Body of pancreas (tissue), 4 donors: ENCODE measurements around the gene SRSF12. TPM values are rescaled to one million over a fixed set of nuclear protein-coding genes. Genes with fewer than 3 reads are reported as not detected.

Experiments
- ATAC-seq: fragments of 150-250 bp; one replicate; pipeline ENCODE4 v1.9.1; 2016
- DNase-seq, 4 donors: peaks; one replicate each; pipeline ENCODE4 v3.0.0-alpha.2; 2019
- H3K27ac ChIP-seq, 4 donors: fragments of 200-600 bp; sonication (generic); 1 replicate in 3 of 4; 2 replicates in 1 of 4; pipeline versions ENCODE4 v1.5.1 to v1.6.1; 2016 to 2019; ENCODE audit warnings: mild to moderate bottlenecking in 1 of 4, mixed read lengths in 1 of 4, moderate library complexity in 1 of 4
- H3K27me3 ChIP-seq, 2 donors: fragments of 200-600 bp; sonication (generic); one replicate each; pipeline ENCODE4 v1.6.0; 2016; ENCODE audit warnings: mild to moderate bottlenecking in 1 of 2
- H3K36me3 ChIP-seq, 2 donors: fragments of 200-600 bp; sonication (generic); replicated peaks in 1 of 2; 2 replicates each; pipeline ENCODE4 v1.5.1; 2016; ENCODE audit warnings: low read depth in 2 of 2; ENCODE audit not compliant: insufficient read depth in 1 of 2
- H3K4me1 ChIP-seq: fragments of 200-600 bp; sonication (generic); one replicate; pipeline ENCODE4 v1.6.0; 2016
- H3K4me3 ChIP-seq, 2 donors: fragments of 200-600 bp; sonication (generic); 1 replicate in 1 of 2; 2 replicates in 1 of 2; pipeline ENCODE4 v1.5.1; 2016 to 2019
- H3K9me3 ChIP-seq, 3 donors: fragments of 200-600 bp; sonication (generic); 1 replicate in 2 of 3; 2 replicates in 1 of 3; pipeline ENCODE4 v1.5.1; 2016
- POLR2A ChIP-seq, 3 donors: fragments of 450-650 bp; IDR thresholded peaks; one replicate each; pipeline ENCODE4 v1.6.1; 2016; ENCODE audit warnings: antibody characterized with exemption in 3 of 3, mild to moderate bottlenecking in 2 of 3
- WGBS, 2 donors: methylation state at CpG; one replicate each; pipeline ENCODE4 v1.1.5; 2017; 5-methylcytosine and 5-hydroxymethylcytosine counted together
- intact Hi-C: fragments of 100-400 bp; cut with DNase I; formaldehyde crosslinking; loops from one replicate; pipeline ENCODE4 v1.15.1; 2023
- total RNA-seq, 2 donors: library from RNA; depleted of rRNA; stranded (reverse); fragments of >200 nt; gene quantifications; one replicate each; pipeline ENCODE4 v1.1.0, GENCODE V29; 2016
- TF ChIP-seq, protein P1 (sequence below), 7 experiments: fragments of 450-650 bp in 4 of 7; fragments of 200-600 bp in 3 of 7; sonication (generic) in 3 of 7; IDR thresholded peaks; one replicate each; pipeline ENCODE4 v1.5.1; 2016 to 2019; ENCODE audit warnings: antibody characterized with exemption in 7 of 7

SRSF12 gene
- total RNA-seq, result under 1 TPM; 0.52 to 0.99 TPM

GRCh38 chr6:89117211-89118108 is at the start of gene SRSF12:
Gene SRSF12, minus strand, starts transcription at chr6:89118071. Its CDS starts 184 bp downstream, at chr6:89117887.
- intact Hi-C loops, result no loop called here
- peak; percentile 78 for ATAC-seq
- Histone ChIP-seq H3K36me3 (no peaks in the 10 kb centered on the region), H3K4me3 (peak within 1 kb of the TSS; percentile 57 to 67), H3K4me1 (peaks cover 11% of the 10 kb centered on the region), H3K27ac (peak within 1 kb of the TSS in 3 of 4 donors; percentile 53 to 65 (median 57)), H3K9me3 (no peaks in the 10 kb centered on the region), H3K27me3 (no peaks in the 10 kb centered on the region)
- DNase-seq, result peak; percentile 34 to 55 (median 42)
- WGBS, 2 donors, result 0 to 1% methylated on average over 6 to 88 of the region's 106 CpGs
- TF ChIP-seq, protein P1, sequence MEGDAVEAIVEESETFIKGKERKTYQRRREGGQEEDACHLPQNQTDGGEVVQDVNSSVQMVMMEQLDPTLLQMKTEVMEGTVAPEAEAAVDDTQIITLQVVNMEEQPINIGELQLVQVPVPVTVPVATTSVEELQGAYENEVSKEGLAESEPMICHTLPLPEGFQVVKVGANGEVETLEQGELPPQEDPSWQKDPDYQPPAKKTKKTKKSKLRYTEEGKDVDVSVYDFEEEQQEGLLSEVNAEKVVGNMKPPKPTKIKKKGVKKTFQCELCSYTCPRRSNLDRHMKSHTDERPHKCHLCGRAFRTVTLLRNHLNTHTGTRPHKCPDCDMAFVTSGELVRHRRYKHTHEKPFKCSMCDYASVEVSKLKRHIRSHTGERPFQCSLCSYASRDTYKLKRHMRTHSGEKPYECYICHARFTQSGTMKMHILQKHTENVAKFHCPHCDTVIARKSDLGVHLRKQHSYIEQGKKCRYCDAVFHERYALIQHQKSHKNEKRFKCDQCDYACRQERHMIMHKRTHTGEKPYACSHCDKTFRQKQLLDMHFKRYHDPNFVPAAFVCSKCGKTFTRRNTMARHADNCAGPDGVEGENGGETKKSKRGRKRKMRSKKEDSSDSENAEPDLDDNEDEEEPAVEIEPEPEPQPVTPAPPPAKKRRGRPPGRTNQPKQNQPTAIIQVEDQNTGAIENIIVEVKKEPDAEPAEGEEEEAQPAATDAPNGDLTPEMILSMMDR (IDR thresholded peaks at IDR 0.05), result peak in 2 of 7 experiments; percentile 6 to 14
- TF ChIP-seq POLR2A (IDR thresholded peaks at IDR 0.05), result peak in 2 of 3 donors; percentile 20 to 22

DNA sequence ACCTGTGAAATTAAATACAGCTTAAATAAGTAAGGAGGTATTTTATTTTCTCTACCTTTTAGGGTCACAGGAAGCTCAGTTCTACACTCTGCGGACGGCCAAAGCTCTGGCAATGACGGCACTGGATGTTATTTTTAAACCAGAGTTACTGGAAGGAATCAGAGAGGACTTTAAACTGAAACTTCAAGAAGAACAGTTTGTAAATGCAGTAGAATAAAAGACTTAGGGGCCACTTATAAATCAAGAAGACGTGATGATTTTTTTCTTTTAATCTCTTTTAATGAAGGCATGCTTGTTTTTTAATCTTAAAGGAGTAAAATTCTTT is 44.1 kb upstream of the SRSF12 start:
- Histone ChIP-seq H3K27me3 (no peaks in the 10 kb centered on the region), H3K9me3 (no peaks in the 10 kb centered on the region), H3K4me1 (no peaks in the 10 kb centered on the region), H3K27ac (no peak overlapping the region), H3K36me3 (peaks cover 0 to 13% of the 10 kb centered on the region in 2 donors), H3K4me3 (no peak overlapping the region)
- TF ChIP-seq, protein P1 (IDR thresholded peaks at IDR 0.05), result no peak
- no peak for TF ChIP-seq POLR2A (IDR thresholded peaks at IDR 0.05)
- WGBS, 2 donors, result 85 to 90% methylated on average over 4 of the region's 4 CpGs
- intact Hi-C loops, result no loop called here
- no peak for DNase-seq
- ATAC-seq, result peak; percentile 30

GRCh38 chr6:89161326-89162046 is 43.6 kb upstream of the SRSF12 start:
- TF ChIP-seq, protein P1 (IDR thresholded peaks at IDR 0.05), result no peak
- no peak for TF ChIP-seq POLR2A (IDR thresholded peaks at IDR 0.05)
- H3K27ac ChIP-seq, result no peak overlapping the region
- DNase-seq, result no peak
- no peak overlapping the region for H3K4me3 ChIP-seq
- no peaks in the 10 kb centered on the region for H3K27me3 ChIP-seq
- peaks cover 0 to 13% of the 10 kb centered on the region in 2 donors for H3K36me3 ChIP-seq
- no peak for ATAC-seq
- intact Hi-C loops, result no loop called here
- WGBS, 2 donors, result 75 to 78% methylated on average over 7 of the region's 7 CpGs
- H3K4me1 ChIP-seq, result no peaks in the 10 kb centered on the region
- no peaks in the 10 kb centered on the region for H3K9me3 ChIP-seq

DNA sequence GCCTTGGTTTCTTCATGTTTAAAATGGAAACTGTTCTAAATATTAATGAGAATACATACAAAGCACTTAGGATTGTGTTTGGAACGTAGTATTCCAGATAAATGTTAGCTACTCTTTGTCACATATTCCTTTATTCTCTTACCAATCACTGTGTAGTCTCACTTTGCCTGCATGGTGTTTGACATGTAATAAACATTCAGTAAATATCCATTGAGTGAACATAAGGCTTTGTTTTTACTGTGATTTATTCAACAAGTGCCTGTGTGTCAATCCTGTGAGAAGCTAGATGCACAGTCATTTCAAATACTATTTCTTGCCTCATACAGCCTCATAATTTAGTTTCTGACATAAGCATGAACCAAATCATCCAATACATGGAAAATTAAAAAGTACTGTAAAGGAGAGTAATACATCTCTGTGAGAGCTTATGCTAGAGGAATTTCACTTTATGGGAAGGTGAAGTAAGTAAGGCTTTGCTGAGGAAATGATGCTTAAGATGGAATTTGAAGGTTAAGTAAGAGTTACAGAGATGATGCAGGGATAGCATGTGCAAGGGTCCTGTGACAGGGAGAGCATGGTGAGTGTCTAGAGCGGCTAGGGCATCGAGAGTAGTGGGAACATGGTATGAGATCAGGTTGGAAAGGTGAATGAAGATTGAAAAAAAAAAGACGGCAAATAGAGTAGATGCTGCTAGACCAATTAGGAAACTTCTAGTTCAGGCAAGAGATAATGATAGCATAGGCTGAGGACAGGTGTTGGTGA is 42.6 kb upstream of the SRSF12 start:
- Histone ChIP-seq H3K36me3 (peaks cover 0 to 13% of the 10 kb centered on the region in 2 donors), H3K9me3 (no peaks in the 10 kb centered on the region), H3K27ac (no peak overlapping the region), H3K4me3 (no peak overlapping the region), H3K27me3 (no peaks in the 10 kb centered on the region), H3K4me1 (no peaks in the 10 kb centered on the region)
- TF ChIP-seq, protein P1 (IDR thresholded peaks at IDR 0.05), result no peak
- TF ChIP-seq POLR2A (IDR thresholded peaks at IDR 0.05), result no peak
- intact Hi-C loops, result no loop called here
- DNase-seq, result no peak
- ATAC-seq, result no peak
- 92 to 94% methylated on average over 4 of the region's 4 CpGs for WGBS, 2 donors
